GM23338 (cell line): ENCODE results near the gene MEIOC. TPM values are rescaled to one million over a fixed set of nuclear protein-coding genes. Genes with fewer than 3 reads are reported as not detected.

Source experiments
- ATAC-seq: fragments of 200-7000 bp; cut with Tn5 transposase; 3 replicates; pipeline ENCODE4 v1.9.1; 2020
- DNase-seq: peaks from one replicate; pipeline ENCODE4 v3.0.0-alpha.2; 2015; ENCODE audit warnings: low spot score
- H2AFZ ChIP-seq: fragments of 200-600 bp; sonication (generic); 2 replicates; pipeline ENCODE4 v1.8.0; 2016; ENCODE audit warnings: antibody characterized with exemption, mild to moderate bottlenecking, moderate library complexity
- H3F3A ChIP-seq: fragments of 200-600 bp; sonication (generic); replicated peaks from 2 replicates; pipeline ENCODE4 v1.8.0; 2017; ENCODE audit warnings: antibody characterized with exemption, mixed run types, low read depth
- H3K27ac ChIP-seq: fragments of 200-600 bp; sonication (generic); 2 replicates; pipeline ENCODE4 v1.6.1; 2016; ENCODE audit warnings: low read depth
- H3K27me3 ChIP-seq: fragments of 200-600 bp; sonication (generic); 2 replicates; pipeline ENCODE4 v1.8.0; 2016; ENCODE audit warnings: mild to moderate bottlenecking, mixed run types, moderate library complexity; ENCODE audit not compliant: insufficient read depth
- H3K36me3 ChIP-seq: fragments of 200-600 bp; sonication (generic); 2 replicates; pipeline ENCODE4 v1.8.0; 2016; ENCODE audit warnings: mild to moderate bottlenecking; ENCODE audit not compliant: insufficient read depth
- H3K4me1 ChIP-seq: fragments of 200-600 bp; sonication (generic); 2 replicates; pipeline ENCODE4 v1.8.0; 2016; ENCODE audit warnings: mild to moderate bottlenecking, moderate library complexity; ENCODE audit not compliant: insufficient read depth
- H3K4me2 ChIP-seq: fragments of 200-600 bp; sonication (generic); 2 replicates; pipeline ENCODE4 v1.7.1; 2017; ENCODE audit warnings: mixed run types
- H3K4me3 ChIP-seq: fragments of 200-600 bp; sonication (generic); 2 replicates; pipeline ENCODE4 v1.6.1; 2016; ENCODE audit warnings: mixed run types
- H3K79me2 ChIP-seq: fragments of 200-600 bp; sonication (generic); replicated peaks from 2 replicates; pipeline ENCODE4 v1.8.0; 2017; ENCODE audit warnings: mild to moderate bottlenecking; ENCODE audit not compliant: insufficient read depth
- H3K9me2 ChIP-seq: fragments of 200-600 bp; sonication (generic); 2 replicates; pipeline ENCODE4 v1.8.0; 2017; ENCODE audit not compliant: insufficient read depth
- H4K20me1 ChIP-seq: fragments of 200-600 bp; sonication (generic); replicated peaks from 2 replicates; pipeline ENCODE4 v1.8.0; 2017; ENCODE audit warnings: mild to moderate bottlenecking; ENCODE audit not compliant: insufficient read depth
- H3K27ac Mint-ChIP-seq: 2 replicates; pipeline ENCODE4 v1.8.0; 2020; ENCODE audit warnings: inconsistent platforms, mild to moderate bottlenecking, moderate library complexity, mixed read lengths
- H3K27me3 Mint-ChIP-seq: 3 replicates; pipeline ENCODE4 v1.8.0; 2022; ENCODE audit warnings: low read depth, mild to moderate bottlenecking, moderate library complexity, mixed read lengths, inconsistent platforms; ENCODE audit not compliant: insufficient read depth, poor library complexity
- H3K36me3 Mint-ChIP-seq: 3 replicates; pipeline ENCODE4 v1.8.0; 2021; ENCODE audit warnings: low read depth, mild to moderate bottlenecking, inconsistent platforms, moderate library complexity, mixed read lengths
- H3K4me1 Mint-ChIP-seq: 3 replicates; pipeline ENCODE4 v1.8.0; 2020; ENCODE audit warnings: mild to moderate bottlenecking, inconsistent platforms, mixed read lengths
- H3K4me3 Mint-ChIP-seq: 3 replicates; pipeline ENCODE4 v1.8.0; 2021; ENCODE audit warnings: moderate library complexity, mild to moderate bottlenecking, inconsistent platforms, mixed read lengths
- H3K9me3 Mint-ChIP-seq: 3 replicates; pipeline ENCODE4 v1.8.0; 2020; ENCODE audit warnings: moderate library complexity, mild to moderate bottlenecking, inconsistent platforms, mixed read lengths
- CREB1 ChIP-seq: fragments of 250-450 bp; sonication (Bioruptor Pico); IDR thresholded peaks from 2 replicates; pipeline ENCODE4 v1.5.0; 2020; ENCODE audit warnings: low read depth, mild to moderate bottlenecking, moderate library complexity
- EZH2 ChIP-seq: fragments of 200-600 bp; sonication (generic); IDR thresholded peaks from one replicate; pipeline ENCODE4 v1.8.0; 2017; ENCODE audit warnings: antibody characterized with exemption, mild to moderate bottlenecking, low read depth; ENCODE audit not compliant: unreplicated experiment
- EZH2phosphoT487 ChIP-seq: fragments of 200-600 bp; sonication (generic); IDR thresholded peaks from one replicate; pipeline ENCODE4 v1.8.1; 2018; ENCODE audit warnings: antibody characterized with exemption; ENCODE audit not compliant: unreplicated experiment
- JUNB ChIP-seq: IDR thresholded peaks from one replicate; pipeline ENCODE4 v1.6.1; 2016; ENCODE audit warnings: antibody characterized with exemption; ENCODE audit not compliant: unreplicated experiment
- NANOG ChIP-seq: IDR thresholded peaks from 2 replicates; pipeline ENCODE4 v1.6.1; 2016; ENCODE audit warnings: antibody characterized with exemption, borderline replicate concordance
- POLR2AphosphoS5 ChIP-seq: IDR thresholded peaks from 2 replicates; pipeline ENCODE4 v1.6.1; 2016; ENCODE audit warnings: antibody characterized with exemption, low read depth
- STAT1 ChIP-seq: IDR thresholded peaks from one replicate; pipeline ENCODE4 v1.6.1; 2016; ENCODE audit warnings: antibody characterized with exemption; ENCODE audit not compliant: unreplicated experiment
- ZNF114 ChIP-seq: fragments of 250-450 bp; sonication (Bioruptor Pico); IDR thresholded peaks from 2 replicates; pipeline ENCODE4 v1.5.0; 2020; ENCODE audit warnings: mild to moderate bottlenecking, moderate library complexity
- ZNF331 ChIP-seq: fragments of 250-450 bp; sonication (Bioruptor Pico); IDR thresholded peaks from 2 replicates; pipeline ENCODE4 v1.5.0; 2020; ENCODE audit warnings: low read depth, mild to moderate bottlenecking, moderate library complexity
- polyA plus RNA-seq: library from polyadenylated mRNA; unstranded; fragments of >200 nt; fragmentation: Nextera tagmentation; extraction: Ambion mirVana; gene quantifications from 2 replicates; pipeline ENCODE4 v1.2.1, GENCODE V29; 2016
- total RNA-seq: library from RNA; depleted of rRNA; stranded (reverse); fragments of >200 nt; shearing (Covaris generic); gene quantifications from 2 replicates; pipeline ENCODE4 v1.2.3, GENCODE V29; 2014
- TF ChIP-seq, protein P1 (sequence below): IDR thresholded peaks from 2 replicates; pipeline ENCODE4 v1.6.1; 2016; ENCODE audit warnings: antibody characterized with exemption
- TF ChIP-seq, protein P2 (sequence below): IDR thresholded peaks from one replicate; pipeline ENCODE4 v1.6.1; 2018; ENCODE audit warnings: antibody characterized with exemption; ENCODE audit not compliant: unreplicated experiment
- TF ChIP-seq, protein P3 (sequence below), 2 experiments: fragments of 200-600 bp in 1 of 2; sonication (generic) in 1 of 2; conservative IDR thresholded peaks; 2 replicates each; pipeline versions ENCODE4 v1.5.1 to v1.6.1; 2016 to 2017; ENCODE audit warnings: antibody characterized with exemption in 2 of 2, low read depth in 2 of 2, mild to moderate bottlenecking in 2 of 2, moderate library complexity in 1 of 2

Gene MEIOC
- total and polyA plus RNA-seq, 2 experiments from 2014 or later: 2.1 to 23.8 TPM

DNA sequence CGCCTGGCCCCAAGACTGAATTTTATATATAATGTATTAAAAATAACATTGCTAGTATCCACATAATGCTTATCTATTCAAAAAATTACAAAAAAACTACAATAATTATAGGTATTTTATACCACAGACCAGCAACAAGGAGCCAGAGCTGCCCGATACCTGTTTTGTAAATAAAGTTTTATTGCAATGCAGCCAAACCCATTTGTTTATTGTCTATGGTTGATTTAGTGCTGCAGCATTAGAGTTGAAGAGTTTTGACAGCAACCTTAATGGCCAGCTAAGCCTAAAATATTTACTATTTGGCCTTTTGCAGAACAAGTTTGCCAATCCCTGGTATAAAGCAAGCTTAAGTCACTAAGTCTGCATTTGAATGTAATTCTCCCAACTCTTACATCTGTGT, 5.6 kb downstream of the MEIOC start:
- DNase-seq (no peak), ATAC-seq (no peak)
- no peak overlapping the region for H3K4me2 ChIP-seq
- no peaks in the 10 kb centered on the region for H3K36me3 ChIP-seq
- Mint-ChIP-seq H3K27me3 (peaks cover 10% of the 10 kb centered on the region), H3K4me3 (no peak overlapping the region), H3K27ac (no peak overlapping the region), H3K36me3 (peaks cover 3% of the 10 kb centered on the region), H3K9me3 (peaks cover 3% of the 10 kb centered on the region; the same call in 1 of the 3 replicates), H3K4me1 (0 out of 3 replicates have a peak, but pooled peaks cover 3% of the 10 kb centered on the region)
- H3F3A ChIP-seq: 0 out of 2 replicates have a peak, but pooled peaks cover 3% of the 10 kb centered on the region
- no peaks in the 10 kb centered on the region for H3K4me1 ChIP-seq
- no peaks in the 10 kb centered on the region for H3K9me2 ChIP-seq
- peaks cover 22% of the 10 kb centered on the region for H3K27me3 ChIP-seq
- H2AFZ ChIP-seq: no peak overlapping the region
- TF ChIP-seq NANOG (no peak), ZNF331 (CRISPR knock-in tag) (no peak), STAT1 (no peak), ZNF114 (CRISPR knock-in tag) (no peak)
- TF ChIP-seq, protein P1, sequence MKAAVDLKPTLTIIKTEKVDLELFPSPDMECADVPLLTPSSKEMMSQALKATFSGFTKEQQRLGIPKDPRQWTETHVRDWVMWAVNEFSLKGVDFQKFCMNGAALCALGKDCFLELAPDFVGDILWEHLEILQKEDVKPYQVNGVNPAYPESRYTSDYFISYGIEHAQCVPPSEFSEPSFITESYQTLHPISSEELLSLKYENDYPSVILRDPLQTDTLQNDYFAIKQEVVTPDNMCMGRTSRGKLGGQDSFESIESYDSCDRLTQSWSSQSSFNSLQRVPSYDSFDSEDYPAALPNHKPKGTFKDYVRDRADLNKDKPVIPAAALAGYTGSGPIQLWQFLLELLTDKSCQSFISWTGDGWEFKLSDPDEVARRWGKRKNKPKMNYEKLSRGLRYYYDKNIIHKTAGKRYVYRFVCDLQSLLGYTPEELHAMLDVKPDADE: no peak
- no peaks in the 10 kb centered on the region for H3K79me2 ChIP-seq
- no peak overlapping the region for H3K4me3 ChIP-seq
- H4K20me1 ChIP-seq: no peaks in the 10 kb centered on the region
- no peak overlapping the region for H3K27ac ChIP-seq

DNA sequence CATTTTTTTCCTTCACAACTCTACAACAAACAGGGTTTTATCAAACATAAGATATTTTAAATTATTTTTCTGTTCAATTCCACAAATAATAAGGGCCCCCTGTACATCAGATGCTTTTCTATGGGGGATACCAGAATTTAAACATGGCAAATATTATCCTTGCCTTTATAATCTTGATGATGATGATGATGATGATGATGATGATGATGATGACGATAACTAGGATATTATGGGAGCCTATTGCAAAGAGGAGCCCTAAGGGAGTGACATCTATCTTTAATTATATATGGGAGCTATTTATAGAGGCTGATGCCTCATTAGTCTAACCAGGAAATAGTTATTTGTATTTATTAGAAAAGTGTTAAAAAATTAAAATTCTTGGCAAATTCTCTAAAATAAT, 6.8 kb downstream of the MEIOC start:
- DNase-seq (no peak), ATAC-seq (no peak)
- H4K20me1 ChIP-seq: no peaks in the 10 kb centered on the region
- no peaks in the 10 kb centered on the region for H3K36me3 ChIP-seq
- no peak overlapping the region for H3K4me2 ChIP-seq
- Mint-ChIP-seq H3K27ac (no peak overlapping the region), H3K4me1 (no peaks in the 10 kb centered on the region), H3K36me3 (no peaks in the 10 kb centered on the region), H3K27me3 (no peaks in the 10 kb centered on the region), H3K4me3 (no peak overlapping the region), H3K9me3 (no peaks in the 10 kb centered on the region)
- no peak overlapping the region for H2AFZ ChIP-seq
- H3K9me2 ChIP-seq: no peaks in the 10 kb centered on the region
- no peaks in the 10 kb centered on the region for H3K79me2 ChIP-seq
- H3K27me3 ChIP-seq: peaks cover 10% of the 10 kb centered on the region
- H3K4me3 ChIP-seq: no peak overlapping the region
- H3K4me1 ChIP-seq: no peaks in the 10 kb centered on the region
- no peak overlapping the region for H3K27ac ChIP-seq
- no peaks in the 10 kb centered on the region for H3F3A ChIP-seq
- TF ChIP-seq ZNF114 (CRISPR knock-in tag) (no peak), STAT1 (no peak), POLR2AphosphoS5 (no peak), EZH2 (no peak), NANOG (no peak), ZNF331 (CRISPR knock-in tag) (no peak), JUNB (no peak), CREB1 (CRISPR knock-in tag) (no peak), EZH2phosphoT487 (no peak)
- TF ChIP-seq, protein P1: no peak
- TF ChIP-seq, protein P2, sequence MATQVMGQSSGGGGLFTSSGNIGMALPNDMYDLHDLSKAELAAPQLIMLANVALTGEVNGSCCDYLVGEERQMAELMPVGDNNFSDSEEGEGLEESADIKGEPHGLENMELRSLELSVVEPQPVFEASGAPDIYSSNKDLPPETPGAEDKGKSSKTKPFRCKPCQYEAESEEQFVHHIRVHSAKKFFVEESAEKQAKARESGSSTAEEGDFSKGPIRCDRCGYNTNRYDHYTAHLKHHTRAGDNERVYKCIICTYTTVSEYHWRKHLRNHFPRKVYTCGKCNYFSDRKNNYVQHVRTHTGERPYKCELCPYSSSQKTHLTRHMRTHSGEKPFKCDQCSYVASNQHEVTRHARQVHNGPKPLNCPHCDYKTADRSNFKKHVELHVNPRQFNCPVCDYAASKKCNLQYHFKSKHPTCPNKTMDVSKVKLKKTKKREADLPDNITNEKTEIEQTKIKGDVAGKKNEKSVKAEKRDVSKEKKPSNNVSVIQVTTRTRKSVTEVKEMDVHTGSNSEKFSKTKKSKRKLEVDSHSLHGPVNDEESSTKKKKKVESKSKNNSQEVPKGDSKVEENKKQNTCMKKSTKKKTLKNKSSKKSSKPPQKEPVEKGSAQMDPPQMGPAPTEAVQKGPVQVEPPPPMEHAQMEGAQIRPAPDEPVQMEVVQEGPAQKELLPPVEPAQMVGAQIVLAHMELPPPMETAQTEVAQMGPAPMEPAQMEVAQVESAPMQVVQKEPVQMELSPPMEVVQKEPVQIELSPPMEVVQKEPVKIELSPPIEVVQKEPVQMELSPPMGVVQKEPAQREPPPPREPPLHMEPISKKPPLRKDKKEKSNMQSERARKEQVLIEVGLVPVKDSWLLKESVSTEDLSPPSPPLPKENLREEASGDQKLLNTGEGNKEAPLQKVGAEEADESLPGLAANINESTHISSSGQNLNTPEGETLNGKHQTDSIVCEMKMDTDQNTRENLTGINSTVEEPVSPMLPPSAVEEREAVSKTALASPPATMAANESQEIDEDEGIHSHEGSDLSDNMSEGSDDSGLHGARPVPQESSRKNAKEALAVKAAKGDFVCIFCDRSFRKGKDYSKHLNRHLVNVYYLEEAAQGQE: no peak
- TF ChIP-seq, protein P3, sequence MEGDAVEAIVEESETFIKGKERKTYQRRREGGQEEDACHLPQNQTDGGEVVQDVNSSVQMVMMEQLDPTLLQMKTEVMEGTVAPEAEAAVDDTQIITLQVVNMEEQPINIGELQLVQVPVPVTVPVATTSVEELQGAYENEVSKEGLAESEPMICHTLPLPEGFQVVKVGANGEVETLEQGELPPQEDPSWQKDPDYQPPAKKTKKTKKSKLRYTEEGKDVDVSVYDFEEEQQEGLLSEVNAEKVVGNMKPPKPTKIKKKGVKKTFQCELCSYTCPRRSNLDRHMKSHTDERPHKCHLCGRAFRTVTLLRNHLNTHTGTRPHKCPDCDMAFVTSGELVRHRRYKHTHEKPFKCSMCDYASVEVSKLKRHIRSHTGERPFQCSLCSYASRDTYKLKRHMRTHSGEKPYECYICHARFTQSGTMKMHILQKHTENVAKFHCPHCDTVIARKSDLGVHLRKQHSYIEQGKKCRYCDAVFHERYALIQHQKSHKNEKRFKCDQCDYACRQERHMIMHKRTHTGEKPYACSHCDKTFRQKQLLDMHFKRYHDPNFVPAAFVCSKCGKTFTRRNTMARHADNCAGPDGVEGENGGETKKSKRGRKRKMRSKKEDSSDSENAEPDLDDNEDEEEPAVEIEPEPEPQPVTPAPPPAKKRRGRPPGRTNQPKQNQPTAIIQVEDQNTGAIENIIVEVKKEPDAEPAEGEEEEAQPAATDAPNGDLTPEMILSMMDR (conservative IDR thresholded peaks at IDR 0.05; ENCODE audit: low read depth in 2 of 2): no peak
